K562 treated with DMSO at 1 percent for 24 hours (cell line): Measurements from ENCODE around the gene HSFX1. TPM values are rescaled to one million over a fixed set of nuclear protein-coding genes. Genes with fewer than 3 reads are reported as not detected.

ENCODE experiments used
- total RNA-seq: library from RNA; unstranded; fragments of 300-600 nt; gene quantifications from 2 replicates; pipeline ENCODE4 v1.2.3, GENCODE V29; 2022; ENCODE audit warnings: low read depth; ENCODE audit not compliant: insufficient read depth

HSFX1 gene
- 0.44 TPM in 1 of 2 replicates, not detected in the other for total RNA-seq

GRCh38 chrX:149773768-149774167, at the start of gene HSFX1:
Gene HSFX1 (plus strand): TSS chrX:149774068. CDS start chrX:149774682, 614 bp downstream.

GRCh38 chrX:149781727-149782126, 7.9 kb downstream of the HSFX1 start, which contains the start of gene MAGEA9:
Gene MAGEA9 (plus strand): TSS chrX:149781930. CDS start chrX:149786211, 4,281 bp downstream.

Other genes starting within 250 kb of the HSFX1 start
- gene EOLA1, start 233.1 kb upstream of the HSFX1 start, total RNA-seq, result 20.8 and 28.4 TPM in 2 replicates
- gene HSFX3, start 224.1 kb upstream of the HSFX1 start, total RNA-seq, result not detected in 2 replicates
- gene MAGEA9B, start 186.6 kb upstream of the HSFX1 start, total RNA-seq, result 30.7 and 32.8 TPM in 2 replicates
- 0.53 TPM in 1 of 2 replicates, not detected in the other for gene HSFX2, start 178.8 kb upstream of the HSFX1 start, total RNA-seq
- gene TMEM185A, start 142.3 kb upstream of the HSFX1 start, total RNA-seq, result 9.4 and 12.3 TPM in 2 replicates
- gene MAGEA11, start 62.0 kb upstream of the HSFX1 start, total RNA-seq, result 0.81 and 0.86 TPM in 2 replicates
- gene MAGEA9, start 7.9 kb downstream of the HSFX1 start, total RNA-seq, result 0.23 TPM in 1 of 2 replicates, not detected in the other
- gene MAGEA8, start 107.1 kb downstream of the HSFX1 start, total RNA-seq, result 8.1 and 8.4 TPM in 2 replicates
- gene HSFX4, start 155.5 kb downstream of the HSFX1 start, total RNA-seq, result not detected in 2 replicates
- 40.2 and 45.2 TPM in 2 replicates for gene EOLA2, start 164.4 kb downstream of the HSFX1 start, total RNA-seq